ENCODE results near the gene DCDC2C. TPM values are rescaled to one million over a fixed set of nuclear protein-coding genes. Genes with fewer than 3 reads are reported as not detected.

The DCDC2C gene
- total and polyA plus RNA-seq, 2 experiments from 2014 or later, result 0.45 TPM; not detected in 1

GRCh38 chr2:3674066-3674845 lies 29.1 kb upstream of the DCDC2C start:
- peaks cover 68% of the 10 kb centered on the region for H3K9me3 Mint-ChIP-seq
- H3K4me1 Mint-ChIP-seq, result no peaks in the 10 kb centered on the region
- Histone ChIP-seq H3K27ac (ENCODE audit: low read depth) (no peak overlapping the region), H3K36me3 (ENCODE audit: insufficient read depth) (no peaks in the 10 kb centered on the region), H3K4me1 (ENCODE audit: insufficient read depth) (no peaks in the 10 kb centered on the region), H3F3A (replicated peaks; ENCODE audit: low read depth) (no peaks in the 10 kb centered on the region), H3K27me3 (ENCODE audit: insufficient read depth) (no peaks in the 10 kb centered on the region), H3K9me2 (ENCODE audit: insufficient read depth) (no peaks in the 10 kb centered on the region; the same call in 1 of the 2 replicates), H3K79me2 (replicated peaks; ENCODE audit: insufficient read depth) (no peaks in the 10 kb centered on the region), H3K4me2 (no peak overlapping the region), H3K4me3 (no peak overlapping the region), H4K20me1 (replicated peaks; ENCODE audit: insufficient read depth) (no peaks in the 10 kb centered on the region), H2AFZ (no peak overlapping the region)
- peaks cover 12% of the 10 kb centered on the region for H3K27me3 Mint-ChIP-seq (ENCODE audit: insufficient read depth, low read depth, poor library complexity)
- no peak for TF ChIP-seq JUNB (IDR thresholded peaks at IDR 0.05; ENCODE audit: unreplicated experiment)
- TF ChIP-seq STAT1 (IDR thresholded peaks at IDR 0.05; ENCODE audit: unreplicated experiment), result no peak
- TF ChIP-seq POLR2AphosphoS5 (IDR thresholded peaks at IDR 0.05; ENCODE audit: low read depth), result no peak
- TF ChIP-seq ZNF462 (CRISPR knock-in tag; IDR thresholded peaks at IDR 0.05), result no peak
- no peak for TF ChIP-seq EZH2phosphoT487 (IDR thresholded peaks at IDR 0.05; ENCODE audit: unreplicated experiment)
- no peak for TF ChIP-seq CREB1 (CRISPR knock-in tag; IDR thresholded peaks at IDR 0.05; ENCODE audit: low read depth)
- TF ChIP-seq CTCF (conservative IDR thresholded peaks at IDR 0.05; ENCODE audit: low read depth in 2 of 2), result no peak
- TF ChIP-seq ZNF114 (CRISPR knock-in tag; IDR thresholded peaks at IDR 0.05), result no peak
- TF ChIP-seq EZH2 (IDR thresholded peaks at IDR 0.05; ENCODE audit: low read depth, unreplicated experiment), result no peak
- H3K36me3 Mint-ChIP-seq (ENCODE audit: low read depth), result peaks cover 7% of the 10 kb centered on the region; the same call in 1 of the 3 replicates
- H3K4me3 Mint-ChIP-seq, result no peak overlapping the region
- H3K27ac Mint-ChIP-seq, result no peak overlapping the region
- DNase-seq (ENCODE audit: low spot score), result no peak
- ATAC-seq, result no peak

Measured in GM23338 (cell line).